ENCODE data around the gene LBX2. TPM values are rescaled to one million over a fixed set of nuclear protein-coding genes. Genes with fewer than 3 reads are reported as not detected.

LBX2 gene
- total and polyA plus RNA-seq, 9 of the 15 experiments (the other 6 are each of a cell fraction or from before 2014, with no cell fraction given): 0.39 to 6.2 (median 1.8) TPM; not detected in 1

GRCh38 chr2:74454654-74455511 is 44.5 kb downstream of the LBX2 start, which contains the start of gene INO80B (continued):
- TF ChIP-seq BCLAF1 (IDR thresholded peaks at IDR 0.05; ENCODE audit: borderline replicate concordance in 1 of 2, control insufficient read depth in 1 of 2, low read depth in 2 of 2, low read length in 1 of 2) (peak in 1 of 2 experiments; percentile 98; a peak in 2 of 4 replicates), ELK1 (CRISPR knock-in tag; IDR thresholded peaks at IDR 0.05) (no peak), FOS (IDR thresholded peaks at IDR 0.05; ENCODE audit: extremely low read depth, insufficient read length) (no peak), RBFOX2 (IDR thresholded peaks at IDR 0.05; ENCODE audit: low read depth, low read length) (peak; percentile 64), KLF16 (IDR thresholded peaks at IDR 0.05) (0 out of 2 replicates have a peak, but pooled peaks have one; percentile 11), RBM39 (optimal IDR thresholded peaks at IDR 0.05; ENCODE audit: low read depth, low read length) (peak; percentile 86), THAP12 (CRISPR knock-in tag; IDR thresholded peaks at IDR 0.05) (no peak), ZNF316 (IDR thresholded peaks at IDR 0.05) (no peak), ZNF277 (CRISPR knock-in tag; IDR thresholded peaks at IDR 0.05; ENCODE audit: borderline replicate concordance) (no peak), SMAD1 (IDR thresholded peaks at IDR 0.05; ENCODE audit: low read depth, low read length, partially characterized antibody) (no peak), EP300 (IDR thresholded peaks at IDR 0.05; ENCODE audit: low read length) (no peak; the same call in none of the 2 replicates), MEIS2 (IDR thresholded peaks at IDR 0.05; ENCODE audit: partially characterized antibody) (no peak), COPS2 (conservative IDR thresholded peaks at IDR 0.05) (no peak), ZNF668 (CRISPR knock-in tag; IDR thresholded peaks at IDR 0.05) (no peak), TEAD2 (tag; IDR thresholded peaks at IDR 0.05) (no peak), ELK3 (CRISPR knock-in tag; IDR thresholded peaks at IDR 0.05) (no peak), ZNF12 (CRISPR knock-in tag; IDR thresholded peaks at IDR 0.05) (0 out of 2 replicates have a peak, but pooled peaks have one; percentile 54), GABPA (tag; conservative IDR thresholded peaks at IDR 0.05; ENCODE audit: low read depth) (peak; percentile 100)

All from K562 (cell line).